ENCODE data around the gene FAM216B. TPM values are rescaled to one million over a fixed set of nuclear protein-coding genes. Genes with fewer than 3 reads are reported as not detected.
"Not testable (repeated sequence)": the region's sequence is repeated elsewhere in the genome, so short reads cannot be mapped to it uniquely, and the experiment has no call there.

The FAM216B gene
- polyA plus RNA-seq, 4 donors: 0.09 to 0.27 (median 0.12) TPM; not detected in 1

- 92 to 96% (median 95%) methylated on average over 3 of the region's 3 CpGs for WGBS, 3 donors
- Histone ChIP-seq H3K9me3 (ENCODE audit: control insufficient read depth in 2 of 2, insufficient read depth in 1 of 2, low read depth in 1 of 2, low read length in 1 of 2) (no peaks in the 10 kb centered on the region), H3K36me3 (ENCODE audit: control insufficient read depth in 3 of 3, insufficient read depth in 2 of 3, low read depth in 1 of 3, low read length in 3 of 3) (no peaks in the 10 kb centered on the region), H3K27ac (ENCODE audit: low read depth in 1 of 3, low read length in 2 of 3) (no peak overlapping the region), H3K4me1 (ENCODE audit: control insufficient read depth in 3 of 3, insufficient read depth in 2 of 3, low read depth in 1 of 3, low read length in 2 of 3) (peaks cover 0 to 2% (median 0%) of the 10 kb centered on the region in 3 donors), H3K27me3 (ENCODE audit: control insufficient read depth in 3 of 3, insufficient read depth in 3 of 3, low read length in 3 of 3) (no peaks in the 10 kb centered on the region), H3K4me3 (ENCODE audit: low read depth in 1 of 3, low read length in 3 of 3) (no peak overlapping the region)
- DNase-seq (no peak), FAIRE-seq (no peak)
Observed at GRCh38 chr13:42762251-42762650, 19.1 kb upstream of the FAM216B start.

DNA sequence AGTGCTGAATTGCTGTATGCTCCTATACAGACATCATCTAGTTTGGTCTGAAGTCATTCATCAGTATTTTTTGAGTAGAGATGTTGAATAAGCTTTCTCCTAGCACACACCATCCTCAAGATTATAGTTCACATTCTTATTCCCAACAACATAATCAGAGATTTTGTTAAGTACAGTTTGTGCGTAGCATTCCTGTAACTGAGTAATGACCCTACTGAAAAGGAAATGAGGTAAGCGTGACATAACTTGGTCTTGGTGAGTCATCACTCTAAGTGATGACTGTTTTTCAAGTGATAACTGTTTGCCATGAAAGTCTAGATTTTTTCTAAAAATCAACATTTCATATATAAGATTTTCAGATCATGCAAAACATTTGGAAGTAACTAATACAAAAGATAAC lies 18.5 kb upstream of the FAM216B start:
- H3K27me3 ChIP-seq (ENCODE audit: control insufficient read depth in 3 of 3, insufficient read depth in 3 of 3, low read length in 3 of 3): no peaks in the 10 kb centered on the region
- no peak overlapping the region for H3K27ac ChIP-seq (ENCODE audit: low read depth in 1 of 3, low read length in 2 of 3)
- WGBS, 3 donors: 70 to 91% (median 79%) methylated on average over 2 of the region's 2 CpGs
- no peaks in the 10 kb centered on the region for H3K9me3 ChIP-seq (ENCODE audit: control insufficient read depth in 2 of 2, insufficient read depth in 1 of 2, low read depth in 1 of 2, low read length in 1 of 2)
- H3K4me3 ChIP-seq (ENCODE audit: low read depth in 1 of 3, low read length in 3 of 3): no peak overlapping the region
- FAIRE-seq: no peak
- DNase-seq: no peak
- H3K4me1 ChIP-seq (ENCODE audit: control insufficient read depth in 3 of 3, insufficient read depth in 2 of 3, low read depth in 1 of 3, low read length in 2 of 3): peaks cover 0 to 2% (median 0%) of the 10 kb centered on the region in 3 donors
- H3K36me3 ChIP-seq (ENCODE audit: control insufficient read depth in 3 of 3, insufficient read depth in 2 of 3, low read depth in 1 of 3, low read length in 3 of 3): no peaks in the 10 kb centered on the region

- H3K4me1 ChIP-seq (ENCODE audit: control insufficient read depth in 3 of 3, insufficient read depth in 2 of 3, low read depth in 1 of 3, low read length in 2 of 3): peaks cover 0 to 2% (median 0%) of the 10 kb centered on the region in 3 donors
- no peak for FAIRE-seq
- H3K27ac ChIP-seq (ENCODE audit: low read depth in 1 of 3, low read length in 2 of 3): no peak overlapping the region
- H3K36me3 ChIP-seq (ENCODE audit: control insufficient read depth in 3 of 3, insufficient read depth in 2 of 3, low read depth in 1 of 3, low read length in 3 of 3): no peaks in the 10 kb centered on the region
- no peak for DNase-seq
- 61 to 80% (median 69%) methylated on average over 1 of the region's 1 CpG for WGBS, 3 donors
- no peaks in the 10 kb centered on the region for H3K9me3 ChIP-seq (ENCODE audit: control insufficient read depth in 2 of 2, insufficient read depth in 1 of 2, low read depth in 1 of 2, low read length in 1 of 2)
- H3K27me3 ChIP-seq (ENCODE audit: control insufficient read depth in 3 of 3, insufficient read depth in 3 of 3, low read length in 3 of 3): no peaks in the 10 kb centered on the region
- no peak overlapping the region for H3K4me3 ChIP-seq (ENCODE audit: low read depth in 1 of 3, low read length in 3 of 3)
Observed at GRCh38 chr13:42766016-42766415, 15.4 kb upstream of the FAM216B start.

DNA sequence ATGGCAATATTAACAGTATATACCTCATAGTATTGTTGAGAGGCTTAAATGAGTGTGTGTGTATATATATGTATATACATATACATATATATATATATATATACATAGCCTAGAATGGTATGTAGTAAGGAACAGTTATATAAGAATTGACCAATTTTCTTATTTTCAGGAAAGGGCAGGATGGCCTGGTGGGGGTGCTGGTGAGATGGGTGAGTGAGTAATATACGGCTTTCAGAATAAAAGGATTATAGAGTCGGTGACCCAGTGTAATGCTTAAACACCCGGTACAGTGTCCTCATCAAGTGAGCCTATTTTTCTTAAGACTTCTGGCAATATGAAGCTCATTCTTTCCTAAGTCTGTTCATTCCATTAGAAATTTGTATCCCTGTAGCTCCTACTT lies 11.7 kb upstream of the FAM216B start:
- no peaks in the 10 kb centered on the region for H3K9me3 ChIP-seq (ENCODE audit: control insufficient read depth in 2 of 2, insufficient read depth in 1 of 2, low read depth in 1 of 2, low read length in 1 of 2)
- FAIRE-seq: no peak
- H3K27me3 ChIP-seq (ENCODE audit: control insufficient read depth in 3 of 3, insufficient read depth in 3 of 3, low read length in 3 of 3): no peaks in the 10 kb centered on the region
- H3K27ac ChIP-seq (ENCODE audit: low read depth in 1 of 3, low read length in 2 of 3): no peak overlapping the region
- no peaks in the 10 kb centered on the region for H3K36me3 ChIP-seq (ENCODE audit: control insufficient read depth in 3 of 3, insufficient read depth in 2 of 3, low read depth in 1 of 3, low read length in 3 of 3)
- no peak overlapping the region for H3K4me3 ChIP-seq (ENCODE audit: low read depth in 1 of 3, low read length in 3 of 3)
- no peak for DNase-seq
- peaks cover 0 to 2% (median 0%) of the 10 kb centered on the region in 3 donors for H3K4me1 ChIP-seq (ENCODE audit: control insufficient read depth in 3 of 3, insufficient read depth in 2 of 3, low read depth in 1 of 3, low read length in 2 of 3)
- WGBS, 3 donors: 74 to 84% (median 82%) methylated on average over 3 of the region's 3 CpGs

DNA sequence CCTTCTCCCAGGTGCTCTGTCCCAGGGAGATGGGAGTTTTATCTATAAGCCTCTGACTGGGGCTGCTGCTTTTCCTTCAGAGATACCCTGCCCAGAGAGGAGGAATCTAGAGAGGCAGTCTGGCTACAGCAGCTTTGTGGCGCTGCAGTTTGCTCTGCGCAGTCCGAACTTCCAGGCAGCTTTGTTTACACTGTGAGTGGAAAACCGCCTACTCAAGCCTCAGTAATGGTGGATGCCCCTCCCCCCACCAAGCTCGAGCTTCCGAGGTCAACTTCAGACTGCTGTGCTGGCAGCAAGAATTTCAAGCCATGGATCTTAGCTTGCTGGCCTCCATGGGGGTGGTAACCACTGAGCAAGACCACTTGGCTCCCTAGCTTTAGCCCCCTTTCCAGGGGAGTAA lies 4.8 kb upstream of the FAM216B start:
- not testable (repeated sequence) for DNase-seq; H3K4me1 ChIP-seq (ENCODE audit: control insufficient read depth in 3 of 3, insufficient read depth in 2 of 3, low read depth in 1 of 3, low read length in 2 of 3); H3K27me3 ChIP-seq (ENCODE audit: control insufficient read depth in 3 of 3, insufficient read depth in 3 of 3, low read length in 3 of 3); H3K27ac ChIP-seq (ENCODE audit: low read depth in 1 of 3, low read length in 2 of 3); H3K36me3 ChIP-seq (ENCODE audit: control insufficient read depth in 3 of 3, insufficient read depth in 2 of 3, low read depth in 1 of 3, low read length in 3 of 3); H3K4me3 ChIP-seq (ENCODE audit: low read depth in 1 of 3, low read length in 3 of 3); FAIRE-seq; H3K9me3 ChIP-seq (ENCODE audit: control insufficient read depth in 2 of 2, insufficient read depth in 1 of 2, low read depth in 1 of 2, low read length in 1 of 2)
- 25 to 49% (median 48%) methylated on average over 6 of the region's 6 CpGs for WGBS, 3 donors

DNA sequence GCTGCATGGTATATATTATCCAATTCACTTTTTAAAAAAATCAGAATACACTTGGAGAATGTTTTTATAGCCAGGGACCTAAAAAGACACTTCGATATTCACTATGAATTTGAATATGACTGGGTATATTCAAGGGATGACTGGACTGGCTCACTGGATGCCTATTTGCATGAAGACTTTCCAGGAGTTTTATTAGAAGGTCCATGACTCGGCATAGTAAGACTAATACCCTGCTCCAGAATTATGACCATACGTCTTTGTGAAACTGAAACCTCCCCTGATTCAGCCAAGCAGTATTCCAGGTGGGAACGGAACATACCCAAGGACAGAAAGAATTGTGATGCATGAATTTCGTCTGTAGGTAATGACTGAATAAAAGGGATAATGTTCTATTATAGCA lies 3.9 kb upstream of the FAM216B start:
- 65 to 72% (median 67%) methylated on average over 5 of the region's 5 CpGs for WGBS, 3 donors
- Histone ChIP-seq H3K27ac (ENCODE audit: low read depth in 1 of 3, low read length in 2 of 3) (no peak overlapping the region), H3K27me3 (ENCODE audit: control insufficient read depth in 3 of 3, insufficient read depth in 3 of 3, low read length in 3 of 3) (no peaks in the 10 kb centered on the region), H3K4me1 (ENCODE audit: control insufficient read depth in 3 of 3, insufficient read depth in 2 of 3, low read depth in 1 of 3, low read length in 2 of 3) (no peaks in the 10 kb centered on the region), H3K36me3 (ENCODE audit: control insufficient read depth in 3 of 3, insufficient read depth in 2 of 3, low read depth in 1 of 3, low read length in 3 of 3) (no peaks in the 10 kb centered on the region), H3K4me3 (ENCODE audit: low read depth in 1 of 3, low read length in 3 of 3) (no peak overlapping the region), H3K9me3 (ENCODE audit: control insufficient read depth in 2 of 2, insufficient read depth in 1 of 2, low read depth in 1 of 2, low read length in 1 of 2) (no peaks in the 10 kb centered on the region)
- DNase-seq (no peak), FAIRE-seq (no peak)

GRCh38 chr13:42780044-42780443 lies 1.3 kb upstream of the FAM216B start:
- Histone ChIP-seq H3K27me3 (ENCODE audit: control insufficient read depth in 3 of 3, insufficient read depth in 3 of 3, low read length in 3 of 3) (no peaks in the 10 kb centered on the region), H3K4me3 (ENCODE audit: low read depth in 1 of 3, low read length in 3 of 3) (no peak overlapping the region), H3K27ac (ENCODE audit: low read depth in 1 of 3, low read length in 2 of 3) (no peak overlapping the region), H3K4me1 (ENCODE audit: control insufficient read depth in 3 of 3, insufficient read depth in 2 of 3, low read depth in 1 of 3, low read length in 2 of 3) (no peaks in the 10 kb centered on the region), H3K9me3 (ENCODE audit: control insufficient read depth in 2 of 2, insufficient read depth in 1 of 2, low read depth in 1 of 2, low read length in 1 of 2) (no peaks in the 10 kb centered on the region), H3K36me3 (ENCODE audit: control insufficient read depth in 3 of 3, insufficient read depth in 2 of 3, low read depth in 1 of 3, low read length in 3 of 3) (no peaks in the 10 kb centered on the region)
- FAIRE-seq: no peak
- 67 to 90% (median 78%) methylated on average over 1 of the region's 1 CpG for WGBS, 3 donors
- no peak for DNase-seq

DNA sequence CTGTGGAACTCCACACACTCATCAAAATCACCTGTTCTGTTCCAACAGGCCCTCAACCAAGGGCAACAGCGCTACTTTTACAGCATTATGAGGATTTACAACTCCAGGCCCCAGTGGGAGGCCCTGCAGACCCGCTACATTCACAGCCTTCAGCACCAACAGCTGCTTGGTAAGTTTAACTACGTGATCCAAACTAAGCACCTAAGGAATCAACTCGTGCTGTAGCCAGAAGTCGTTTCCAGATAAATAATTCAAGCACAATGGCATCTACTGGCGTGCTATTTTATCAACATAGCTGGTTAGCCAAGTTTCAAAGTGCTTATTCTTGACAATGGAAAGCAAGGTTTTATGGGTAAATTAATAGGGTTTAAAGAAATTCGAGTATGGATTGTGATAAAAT lies 5.3 kb downstream of the FAM216B start:
- Histone ChIP-seq H3K27ac (ENCODE audit: low read depth in 1 of 3, low read length in 2 of 3) (no peak overlapping the region), H3K4me1 (ENCODE audit: control insufficient read depth in 3 of 3, insufficient read depth in 2 of 3, low read depth in 1 of 3, low read length in 2 of 3) (no peaks in the 10 kb centered on the region), H3K9me3 (ENCODE audit: control insufficient read depth in 2 of 2, insufficient read depth in 1 of 2, low read depth in 1 of 2, low read length in 1 of 2) (no peaks in the 10 kb centered on the region), H3K4me3 (ENCODE audit: low read depth in 1 of 3, low read length in 3 of 3) (no peak overlapping the region), H3K36me3 (ENCODE audit: control insufficient read depth in 3 of 3, insufficient read depth in 2 of 3, low read depth in 1 of 3, low read length in 3 of 3) (no peaks in the 10 kb centered on the region), H3K27me3 (ENCODE audit: control insufficient read depth in 3 of 3, insufficient read depth in 3 of 3, low read length in 3 of 3) (no peaks in the 10 kb centered on the region)
- WGBS, 3 donors: 45 to 59% (median 48%) methylated on average over 7 of the region's 7 CpGs
- FAIRE-seq: no peak
- no peak for DNase-seq

GRCh38 chr13:42788601-42789000 lies 7.2 kb downstream of the FAM216B start:
- H3K36me3 ChIP-seq (ENCODE audit: control insufficient read depth in 3 of 3, insufficient read depth in 2 of 3, low read depth in 1 of 3, low read length in 3 of 3): no peaks in the 10 kb centered on the region
- WGBS, 3 donors: 92 to 95% (median 93%) methylated on average over 4 of the region's 4 CpGs
- no peak overlapping the region for H3K4me3 ChIP-seq (ENCODE audit: low read depth in 1 of 3, low read length in 3 of 3)
- no peaks in the 10 kb centered on the region for H3K27me3 ChIP-seq (ENCODE audit: control insufficient read depth in 3 of 3, insufficient read depth in 3 of 3, low read length in 3 of 3)
- H3K9me3 ChIP-seq (ENCODE audit: control insufficient read depth in 2 of 2, insufficient read depth in 1 of 2, low read depth in 1 of 2, low read length in 1 of 2): no peaks in the 10 kb centered on the region
- FAIRE-seq: no peak
- H3K4me1 ChIP-seq (ENCODE audit: control insufficient read depth in 3 of 3, insufficient read depth in 2 of 3, low read depth in 1 of 3, low read length in 2 of 3): no peaks in the 10 kb centered on the region
- no peak for DNase-seq
- H3K27ac ChIP-seq (ENCODE audit: low read depth in 1 of 3, low read length in 2 of 3): no peak overlapping the region

Data from small intestine (tissue), 7 donors.